GM12801 (cell line): ENCODE measurements around the gene MTMR11.

Experiments used
- CTCF ChIP-seq: IDR thresholded peaks from one replicate; pipeline ENCODE4 v1.5.1; 2011; ENCODE audit warnings: control low read depth; ENCODE audit not compliant: insufficient read length; ENCODE audit errors: extremely low read depth

The MTMR11 gene

GRCh38 chr1:149881876-149882275 is 54.8 kb downstream of the MTMR11 start:
- TF ChIP-seq CTCF: no peak

- no peak for TF ChIP-seq CTCF
Measured at GRCh38 chr1:149879556-149879955, 57.1 kb downstream of the MTMR11 start.
